Hepatocyte (in vitro differentiated cells): ENCODE data around the gene NECAB2. TPM values are rescaled to one million over a fixed set of nuclear protein-coding genes. Genes with fewer than 3 reads are reported as not detected.

ENCODE experiments used
- DNase-seq: peaks from one replicate; pipeline ENCODE4 v3.0.0-alpha.2; 2016; ENCODE audit warnings: low spot score
- H2AFZ ChIP-seq: fragments of 200-600 bp; sonication (generic); 2 replicates; pipeline ENCODE4 v1.6.0; 2016; ENCODE audit warnings: antibody characterized with exemption, mild to moderate bottlenecking
- H3K27ac ChIP-seq: fragments of 200-600 bp; sonication (generic); 2 replicates; pipeline ENCODE4 v1.5.1; 2016; ENCODE audit warnings: mild to moderate bottlenecking
- H3K27me3 ChIP-seq: fragments of 200-600 bp; sonication (generic); 2 replicates; pipeline ENCODE4 v1.6.1; 2016
- H3K36me3 ChIP-seq: fragments of 200-600 bp; sonication (generic); replicated peaks from 2 replicates; pipeline ENCODE4 v1.5.1; 2016; ENCODE audit warnings: low read depth; ENCODE audit not compliant: insufficient read depth
- H3K4me1 ChIP-seq: fragments of 200-600 bp; sonication (generic); 2 replicates; pipeline ENCODE4 v1.5.1; 2016; ENCODE audit warnings: mild to moderate bottlenecking, moderate library complexity; ENCODE audit not compliant: insufficient read depth
- H3K4me2 ChIP-seq: fragments of 200-600 bp; sonication (generic); 2 replicates; pipeline ENCODE4 v1.6.0; 2016
- H3K4me3 ChIP-seq: fragments of 200-600 bp; sonication (generic); 2 replicates; pipeline ENCODE4 v1.5.1; 2016; ENCODE audit warnings: mild to moderate bottlenecking
- H3K79me2 ChIP-seq: fragments of 200-600 bp; sonication (generic); 2 replicates; pipeline ENCODE4 v1.6.0; 2017; ENCODE audit warnings: mild to moderate bottlenecking
- H3K9me2 ChIP-seq: fragments of 200-600 bp; sonication (generic); replicated peaks from 2 replicates; pipeline ENCODE4 v1.6.0; 2017; ENCODE audit warnings: mild to moderate bottlenecking; ENCODE audit not compliant: insufficient read depth
- H3K9me3 ChIP-seq: fragments of 200-600 bp; sonication (generic); 2 replicates; pipeline ENCODE4 v1.5.1; 2016; ENCODE audit warnings: low read depth, mild to moderate bottlenecking
- H4K20me1 ChIP-seq: fragments of 200-600 bp; sonication (generic); 2 replicates; pipeline ENCODE4 v1.6.0; 2016; ENCODE audit warnings: mild to moderate bottlenecking; ENCODE audit not compliant: insufficient read depth, poor library complexity, severe bottlenecking
- CTCF ChIP-seq: fragments of 200-600 bp; sonication (generic); IDR thresholded peaks from 2 replicates; pipeline ENCODE4 v1.5.1; 2016; ENCODE audit warnings: antibody characterized with exemption, mild to moderate bottlenecking; ENCODE audit not compliant: poor library complexity
- EZH2 ChIP-seq: fragments of 200-600 bp; sonication (generic); IDR thresholded peaks from 2 replicates; pipeline ENCODE4 v1.6.1; 2016; ENCODE audit warnings: antibody characterized with exemption, mild to moderate bottlenecking, borderline replicate concordance
- EZH2phosphoT487 ChIP-seq: fragments of 200-600 bp; sonication (generic); IDR thresholded peaks from one replicate; pipeline ENCODE4 v1.6.1; 2018; ENCODE audit warnings: antibody characterized with exemption, mild to moderate bottlenecking, low read depth, moderate library complexity; ENCODE audit not compliant: unreplicated experiment, severe bottlenecking
- WGBS: methylation state at CpG from one replicate; pipeline ENCODE4 v1.1.6; 2016; ENCODE audit warnings: low lambda C conversion rate; ENCODE audit errors: missing lambda C conversion rate; 5-methylcytosine and 5-hydroxymethylcytosine counted together
- polyA plus RNA-seq: library from polyadenylated mRNA; unstranded; fragments of >200 nt; fragmentation: Nextera tagmentation; extraction: Ambion mirVana; gene quantifications from 2 replicates; pipeline ENCODE4 v1.2.1, GENCODE V29; 2016
- total RNA-seq: library from RNA; depleted of rRNA; stranded (reverse); fragments of >200 nt; gene quantifications from 2 replicates; pipeline ENCODE4 v1.2.3, GENCODE V29; 2014

Gene NECAB2
- total and polyA plus RNA-seq, 2 experiments from 2014 or later = 1.1 TPM; not detected in 1

- Histone ChIP-seq H3K4me3 (no peak overlapping the region), H3K36me3 (no peaks in the 10 kb centered on the region), H3K79me2 (no peaks in the 10 kb centered on the region), H3K9me2 (no peaks in the 10 kb centered on the region), H4K20me1 (no peaks in the 10 kb centered on the region), H3K27me3 (peaks cover 10% of the 10 kb centered on the region), H2AFZ (no peak overlapping the region), H3K27ac (no peak overlapping the region), H3K4me1 (no peaks in the 10 kb centered on the region), H3K4me2 (no peak overlapping the region), H3K9me3 (no peaks in the 10 kb centered on the region)
- TF ChIP-seq EZH2 (no peak), CTCF (no peak), EZH2phosphoT487 (no peak)
- no peak for DNase-seq
- 82% methylated on average over 22 of the region's 22 CpGs for WGBS
These were observed 5.7 kb downstream of the NECAB2 start for GRCh38 chr16:83973581-83974385.

GRCh38 chr16:83974475-83974874, 6.4 kb downstream of the NECAB2 start:
- no peaks in the 10 kb centered on the region for H3K36me3 ChIP-seq
- no peaks in the 10 kb centered on the region for H3K9me3 ChIP-seq
- H3K27ac ChIP-seq = no peak overlapping the region
- no peaks in the 10 kb centered on the region for H3K79me2 ChIP-seq
- no peak overlapping the region for H3K4me3 ChIP-seq
- no peak overlapping the region for H2AFZ ChIP-seq
- peaks cover 3% of the 10 kb centered on the region for H3K27me3 ChIP-seq
- no peaks in the 10 kb centered on the region for H3K9me2 ChIP-seq
- H3K4me2 ChIP-seq = no peak overlapping the region
- WGBS = 42% methylated on average over 7 of the region's 7 CpGs
- no peaks in the 10 kb centered on the region for H3K4me1 ChIP-seq
- H4K20me1 ChIP-seq = no peaks in the 10 kb centered on the region
- TF ChIP-seq EZH2phosphoT487 (no peak), EZH2 (no peak), CTCF (no peak)
- no peak for DNase-seq

- H3K4me3 ChIP-seq = no peak overlapping the region
- no peaks in the 10 kb centered on the region for H3K36me3 ChIP-seq
- no peak overlapping the region for H2AFZ ChIP-seq
- H3K9me2 ChIP-seq = no peaks in the 10 kb centered on the region
- H3K4me2 ChIP-seq = no peak overlapping the region
- 86% methylated on average over 15 of the region's 15 CpGs for WGBS
- no peak for DNase-seq
- TF ChIP-seq CTCF (no peak), EZH2 (no peak), EZH2phosphoT487 (no peak)
- no peaks in the 10 kb centered on the region for H3K27me3 ChIP-seq
- no peak overlapping the region for H3K27ac ChIP-seq
- no peaks in the 10 kb centered on the region for H3K79me2 ChIP-seq
- H3K4me1 ChIP-seq = no peaks in the 10 kb centered on the region
- H4K20me1 ChIP-seq = no peaks in the 10 kb centered on the region
- H3K9me3 ChIP-seq = no peaks in the 10 kb centered on the region
These were observed 7.7 kb downstream of the NECAB2 start for GRCh38 chr16:83975590-83976260.
